Testis (tissue), 3 donors: ENCODE measurements around the gene TDRD12. TPM values are rescaled to one million over a fixed set of nuclear protein-coding genes. Genes with fewer than 3 reads are reported as not detected.
"Not testable (repeated sequence)": the region's sequence is repeated elsewhere in the genome, so short reads cannot be mapped to it uniquely, and the experiment has no call there.

Experiments
- DNase-seq: peaks from one replicate; pipeline ENCODE4 v3.0.0-alpha.2; 2019
- H3K27ac ChIP-seq, 2 donors: fragments of 200-600 bp; sonication (generic); one replicate each; pipeline ENCODE4 v1.5.1; 2019
- H3K27me3 ChIP-seq: fragments of 200-600 bp; sonication (generic); one replicate; pipeline ENCODE4 v1.5.1; 2019
- H3K36me3 ChIP-seq: fragments of 200-600 bp; sonication (generic); one replicate; pipeline ENCODE4 v1.5.1; 2017; ENCODE audit warnings: low read depth; ENCODE audit errors: missing control alignments
- H3K4me1 ChIP-seq: fragments of 200-600 bp; sonication (generic); one replicate; pipeline ENCODE4 v1.5.1; 2019
- H3K4me3 ChIP-seq, 2 donors: fragments of 200-600 bp; sonication (generic); one replicate each; pipeline ENCODE4 v1.5.1; 2017 to 2019
- H3K9me3 ChIP-seq: fragments of 200-600 bp; sonication (generic); one replicate; pipeline ENCODE4 v1.5.1; 2017
- CTCF ChIP-seq, 3 experiments: fragments of 450-650 bp in 2 of 3; fragments of 200-600 bp in 1 of 3; sonication (generic) in 1 of 3; IDR thresholded peaks; one replicate each; pipeline ENCODE4 v1.5.1; 2016 to 2019; ENCODE audit warnings: antibody characterized with exemption in 3 of 3, mild to moderate bottlenecking in 2 of 3, moderate library complexity in 1 of 3
- POLR2A ChIP-seq: fragments of 450-650 bp; IDR thresholded peaks from one replicate; pipeline ENCODE4 v1.6.1; 2017; ENCODE audit warnings: antibody characterized with exemption, mild to moderate bottlenecking, moderate library complexity
- WGBS, 2 donors: methylation state at CpG; one replicate each; pipeline ENCODE4 v1.1.5; 2018; 5-methylcytosine and 5-hydroxymethylcytosine counted together
- intact Hi-C: fragments of 100-400 bp; cut with DNase I; formaldehyde crosslinking; loops from one replicate; pipeline ENCODE4 v1.15.1; 2023; ENCODE audit warnings: low total_unique reads
- polyA plus RNA-seq: library from polyadenylated mRNA; stranded (reverse); fragments of 350-450 nt; fragmentation: Illumina TruSeq; extraction: RNeasy Lipid Tissue Mini Kit (QIAGEN cat#74804); gene quantifications from one replicate; pipeline ENCODE4 v1.2.3, GENCODE V29; 2014; ENCODE audit warnings: low read depth, low replicate concordance; ENCODE audit not compliant: insufficient read depth
- total RNA-seq, 2 donors: library from RNA; depleted of rRNA; stranded (reverse); fragments of >200 nt; gene quantifications; one replicate each; pipeline ENCODE4 v1.2.3, GENCODE V29; 2016

Gene TDRD12
- total and polyA plus RNA-seq, 3 donors from 2014 or later = 24.3 to 33.4 (median 30.6) TPM

GRCh38 chr19:32767951-32768679, 48.5 kb downstream of the TDRD12 start:
- DNase-seq = no peak
- Histone ChIP-seq H3K4me1 (no peaks in the 10 kb centered on the region), H3K36me3 (no peaks in the 10 kb centered on the region), H3K27me3 (no peaks in the 10 kb centered on the region), H3K27ac (no peak overlapping the region), H3K4me3 (no peak overlapping the region), H3K9me3 (no peaks in the 10 kb centered on the region)
- intact Hi-C loops = no loop called here
- no peak for TF ChIP-seq POLR2A
- TF ChIP-seq CTCF (IDR thresholded peaks at IDR 0.05) = no peak
- 88 to 91% methylated on average over 6 of the region's 6 CpGs for WGBS, 2 donors

- DNase-seq = no peak
- 82 to 85% methylated on average over 5 of the region's 5 CpGs for WGBS, 2 donors
- TF ChIP-seq CTCF (IDR thresholded peaks at IDR 0.05) (no peak), POLR2A (no peak)
- intact Hi-C loops = no loop called here
- no peaks in the 10 kb centered on the region for H3K36me3 ChIP-seq
- H3K4me3 ChIP-seq = no peak overlapping the region
- no peaks in the 10 kb centered on the region for H3K9me3 ChIP-seq
- H3K27ac ChIP-seq = no peak overlapping the region
- no peaks in the 10 kb centered on the region for H3K27me3 ChIP-seq
- no peaks in the 10 kb centered on the region for H3K4me1 ChIP-seq
These were observed 52.0 kb downstream of the TDRD12 start for GRCh38 chr19:32771596-32771995.

- Histone ChIP-seq H3K27me3 (no peaks in the 10 kb centered on the region), H3K4me1 (no peaks in the 10 kb centered on the region), H3K4me3 (no peak overlapping the region), H3K9me3 (no peaks in the 10 kb centered on the region), H3K36me3 (no peaks in the 10 kb centered on the region), H3K27ac (no peak overlapping the region)
- DNase-seq = no peak
- TF ChIP-seq POLR2A (no peak), CTCF (IDR thresholded peaks at IDR 0.05) (no peak)
- intact Hi-C loops = no loop called here
- WGBS, 2 donors = 79 to 80% methylated on average over 4 of the region's 4 CpGs
These were observed 53.6 kb downstream of the TDRD12 start for GRCh38 chr19:32773126-32773525.

- Histone ChIP-seq H3K4me1 (no peaks in the 10 kb centered on the region), H3K27ac (no peak overlapping the region), H3K27me3 (no peaks in the 10 kb centered on the region), H3K9me3 (no peaks in the 10 kb centered on the region), H3K4me3 (no peak overlapping the region), H3K36me3 (no peaks in the 10 kb centered on the region)
- TF ChIP-seq CTCF (IDR thresholded peaks at IDR 0.05) (no peak), POLR2A (no peak)
- 79 to 84% methylated on average over 7 of the region's 7 CpGs for WGBS, 2 donors
- no peak for DNase-seq
- intact Hi-C loops = no loop called here
These were observed 59.5 kb downstream of the TDRD12 start for GRCh38 chr19:32779082-32779481.

GRCh38 chr19:32781280-32781679, 61.7 kb downstream of the TDRD12 start:
- Histone ChIP-seq H3K27me3 (no peaks in the 10 kb centered on the region), H3K4me1 (no peaks in the 10 kb centered on the region), H3K27ac (no peak overlapping the region), H3K36me3 (no peaks in the 10 kb centered on the region), H3K9me3 (no peaks in the 10 kb centered on the region), H3K4me3 (no peak overlapping the region)
- no peak for TF ChIP-seq CTCF (IDR thresholded peaks at IDR 0.05)
- no peak for TF ChIP-seq POLR2A
- intact Hi-C loops = no loop called here
- DNase-seq = no peak
- 94 to 95% methylated on average over 2 of the region's 2 CpGs for WGBS, 2 donors

GRCh38 chr19:32782089-32782488, 62.5 kb downstream of the TDRD12 start:
- not testable (repeated sequence) for DNase-seq
- WGBS, 2 donors = 82 to 100% methylated on average over 1 of the region's 1 CpG

GRCh38 chr19:32787161-32787813, 67.7 kb downstream of the TDRD12 start:
- 69 to 76% methylated on average over 10 to 12 of the region's 12 CpGs for WGBS, 2 donors
- H3K27me3 ChIP-seq, H3K4me1 ChIP-seq, DNase-seq, H3K36me3 ChIP-seq, H3K4me3 ChIP-seq, intact Hi-C loops, H3K9me3 ChIP-seq, H3K27ac ChIP-seq: not testable (repeated sequence)

More at GRCh38 chr19:32782089-32782488, 62.5 kb downstream of the TDRD12 start:
- H3K4me3 ChIP-seq, H3K36me3 ChIP-seq, H3K9me3 ChIP-seq, H3K27ac ChIP-seq, H3K4me1 ChIP-seq, H3K27me3 ChIP-seq, intact Hi-C loops: not testable (repeated sequence)
